ENCODE measurements around the gene WDR43. TPM values are rescaled to one million over a fixed set of nuclear protein-coding genes. Genes with fewer than 3 reads are reported as not detected.

WDR43 gene
- polyA plus RNA-seq, 1 experiment, result 32.8 TPM

GRCh38 chr2:28906821-28907220 lies 12.4 kb downstream of the WDR43 start:
- CTCF ChIA-PET, result no interaction called here
- no peak overlapping the region for H3K4me3 ChIP-seq (ENCODE audit: low read depth, low read length)
- H3K36me3 ChIP-seq (ENCODE audit: control insufficient read depth, insufficient read depth, low read length), result peaks cover 20% of the 10 kb centered on the region
- TF ChIP-seq CTCF (IDR thresholded peaks at IDR 0.05; ENCODE audit: insufficient read depth, low read depth, low read length), result no peak
- DNase-seq (ENCODE audit: low read depth), result no peak
- no peaks in the 10 kb centered on the region for H3K27me3 ChIP-seq (ENCODE audit: control insufficient read depth, insufficient read depth, low read length)
- POLR2A ChIA-PET, result no interaction called here

DNA sequence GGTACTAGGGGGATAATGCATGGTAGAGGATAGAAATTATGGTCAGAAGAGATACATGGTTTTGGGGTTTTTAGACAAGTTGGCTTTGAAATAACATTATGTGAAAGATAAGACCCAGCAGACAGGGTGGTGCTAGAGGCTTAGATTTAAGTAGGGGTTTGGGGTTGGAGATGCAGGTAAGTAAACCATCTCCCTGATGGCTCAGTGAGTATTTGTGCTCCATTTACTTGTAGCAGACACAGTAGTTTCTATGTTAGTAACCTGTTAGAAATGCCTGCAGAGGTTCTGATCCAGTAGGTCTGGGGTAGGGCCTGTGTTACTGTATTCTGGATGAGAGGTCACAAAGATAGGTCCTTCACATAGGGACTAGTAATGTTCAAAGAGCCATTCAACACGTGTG lies 13.7 kb downstream of the WDR43 start:
- Histone ChIP-seq H3K27me3 (ENCODE audit: control insufficient read depth, insufficient read depth, low read length) (no peaks in the 10 kb centered on the region), H3K4me3 (ENCODE audit: low read depth, low read length) (no peak overlapping the region), H3K36me3 (ENCODE audit: control insufficient read depth, insufficient read depth, low read length) (peaks cover 16% of the 10 kb centered on the region)
- TF ChIP-seq CTCF (IDR thresholded peaks at IDR 0.05; ENCODE audit: insufficient read depth, low read depth, low read length), result no peak
- POLR2A ChIA-PET, result no interaction called here
- no peak for DNase-seq (ENCODE audit: low read depth)
- CTCF ChIA-PET, result no interaction called here

DNA sequence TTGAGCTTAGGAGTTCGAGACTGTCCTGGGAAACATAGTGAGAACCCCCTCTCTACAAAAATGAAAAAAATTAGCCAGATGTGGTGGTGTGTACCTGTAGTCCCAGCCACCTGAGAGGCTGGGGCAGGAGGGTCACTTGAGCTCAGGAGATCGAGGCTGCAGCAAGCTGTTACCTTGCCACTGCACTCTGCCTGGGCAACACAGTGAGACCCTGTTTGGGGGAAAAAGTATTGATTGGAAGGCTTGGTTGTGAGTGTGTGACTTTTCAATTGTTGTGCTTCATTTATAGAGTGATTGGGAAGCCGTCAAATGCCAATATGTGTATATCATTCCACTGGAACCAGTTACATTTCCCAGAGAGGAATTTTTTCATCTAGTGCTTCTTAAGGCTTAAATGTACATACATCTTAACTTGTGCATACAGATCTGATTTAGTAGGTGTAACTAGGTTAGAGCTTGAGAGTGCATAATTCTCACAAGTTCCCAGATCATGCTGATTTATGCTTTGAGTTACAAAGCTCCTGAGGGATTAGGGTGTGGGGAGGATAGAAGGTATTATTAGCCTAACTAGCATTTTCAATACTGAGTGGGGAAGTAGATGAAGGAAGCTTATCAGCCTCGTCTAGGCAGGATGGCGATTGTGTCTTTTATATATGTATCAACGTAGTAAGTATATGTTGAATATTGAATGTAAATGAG lies 15.3 kb downstream of the WDR43 start:
- ChIA-PET CTCF (interaction anchor here (0.8 to 1.3 kb wide), 2 partner anchors 343 to 1206 kb away, joined by 3 read pairs; no protein-coding TSS in a partner anchor), POLR2A (no interaction called here)
- DNase-seq (ENCODE audit: low read depth), result no peak
- TF ChIP-seq CTCF (IDR thresholded peaks at IDR 0.05; ENCODE audit: insufficient read depth, low read depth, low read length), result no peak
- peaks cover 16% of the 10 kb centered on the region for H3K36me3 ChIP-seq (ENCODE audit: control insufficient read depth, insufficient read depth, low read length)
- H3K27me3 ChIP-seq (ENCODE audit: control insufficient read depth, insufficient read depth, low read length), result no peaks in the 10 kb centered on the region
- H3K4me3 ChIP-seq (ENCODE audit: low read depth, low read length), result no peak overlapping the region

- no peak for TF ChIP-seq CTCF (IDR thresholded peaks at IDR 0.05; ENCODE audit: insufficient read depth, low read depth, low read length)
- Histone ChIP-seq H3K4me3 (ENCODE audit: low read depth, low read length) (no peak overlapping the region), H3K36me3 (ENCODE audit: control insufficient read depth, insufficient read depth, low read length) (no peaks in the 10 kb centered on the region; the same call in none of the 2 replicates), H3K27me3 (ENCODE audit: control insufficient read depth, insufficient read depth, low read length) (no peaks in the 10 kb centered on the region)
- DNase-seq (ENCODE audit: low read depth), result no peak
- ChIA-PET POLR2A (interaction anchor here (0.7 kb wide), 1 partner anchor 123 kb away, joined by 5 read pairs; no protein-coding TSS in a partner anchor), CTCF (interaction anchor here (1.5 kb wide), 1 partner anchor 15 kb away, joined by 4 read pairs; no protein-coding TSS in a partner anchor)
Measured at GRCh38 chr2:28915939-28916338, 21.5 kb downstream of the WDR43 start.

DNA sequence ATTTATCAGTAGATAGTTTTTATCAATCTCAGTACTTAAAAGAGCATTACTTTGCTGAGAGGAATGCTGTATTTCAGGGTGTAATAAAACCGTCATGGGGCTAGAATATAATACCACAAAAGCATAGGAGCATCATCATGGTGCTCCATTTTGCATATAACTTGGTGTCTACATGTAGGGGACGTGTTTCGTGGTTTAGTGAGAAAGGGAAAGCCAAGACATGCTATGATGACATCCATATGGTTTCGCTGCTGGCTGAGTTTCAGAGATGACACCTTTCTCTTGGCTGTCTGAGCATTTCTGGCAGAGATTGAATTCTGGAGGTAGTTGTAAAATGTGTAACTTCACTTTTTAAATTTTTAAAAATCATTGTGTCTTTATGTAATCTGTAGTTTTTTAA lies 32.4 kb downstream of the WDR43 start:
- Histone ChIP-seq H3K36me3 (ENCODE audit: control insufficient read depth, insufficient read depth, low read length) (peaks cover 14% of the 10 kb centered on the region), H3K27me3 (ENCODE audit: control insufficient read depth, insufficient read depth, low read length) (no peaks in the 10 kb centered on the region), H3K4me3 (ENCODE audit: low read depth, low read length) (no peak overlapping the region)
- CTCF ChIA-PET, result interaction anchor here (1.3 to 2.9 kb wide), 2 partner anchors 8 to 10 kb away, joined by 6 read pairs; no protein-coding TSS in a partner anchor
- POLR2A ChIA-PET, result no interaction called here
- no peak for DNase-seq (ENCODE audit: low read depth)
- no peak for TF ChIP-seq CTCF (IDR thresholded peaks at IDR 0.05; ENCODE audit: insufficient read depth, low read depth, low read length)

Data from BJ (cell line).